OCI-LY7 (cell line): ENCODE results near the gene PTPRF.

Source experiments
- CTCF ChIP-seq: fragments of 200-600 bp; sonication (generic); conservative IDR thresholded peaks from 2 replicates; pipeline ENCODE4 v1.5.1; 2014; ENCODE audit warnings: mild to moderate bottlenecking, antibody characterized with exemption, low read length, moderate library complexity, mixed read lengths
- EZH2phosphoT487 ChIP-seq: fragments of 200-600 bp; sonication (generic); IDR thresholded peaks from 2 replicates; pipeline ENCODE4 v1.6.1; 2018; ENCODE audit warnings: low read depth, borderline replicate concordance, mild to moderate bottlenecking, mixed run types, antibody characterized with exemption, low read length, moderate library complexity, mixed read lengths

GRCh38 chr1:43605157-43605556 lies 74.5 kb downstream of the PTPRF start:
- no peak for TF ChIP-seq CTCF
- no peak for TF ChIP-seq EZH2phosphoT487
